CD4-positive, alpha-beta memory T cell (primary cell): Measurements from ENCODE around the gene PLCB1. TPM values are rescaled to one million over a fixed set of nuclear protein-coding genes. Genes with fewer than 3 reads are reported as not detected.

Experiments
- CTCF ChIA-PET: fragments of 350-600 bp; sonication (Branson Sonifier 250); formaldehyde crosslinking; loops from one replicate; lab custom pipeline; 2021; ENCODE audit warnings: inconsistent platforms; ENCODE audit not compliant: partially characterized antibody; lab: Charles Lee
- POLR2A ChIA-PET: fragments of 350-600 bp; sonication (Branson Sonifier 250); formaldehyde crosslinking; loops from one replicate; lab custom pipeline; 2021; ENCODE audit not compliant: partially characterized antibody; lab: Charles Lee
- DNase-seq, 5 donors: peaks; one replicate each; pipeline versions ENCODE4 v3.0.0 to v3.0.0-alpha.2; 2020 to 2022; ENCODE audit warnings: mixed read lengths in 1 of 5
- H3K27ac ChIP-seq: one replicate; pipeline ENCODE4 v1.7.0; 2013; ENCODE audit warnings: low read depth, low read length
- H3K27me3 ChIP-seq: 2 replicates; pipeline ENCODE4 v1.7.0; 2013; ENCODE audit warnings: mild to moderate bottlenecking, low read length, moderate library complexity; ENCODE audit not compliant: insufficient read depth
- H3K36me3 ChIP-seq: 2 replicates; pipeline ENCODE4 v1.7.0; 2013; ENCODE audit warnings: mild to moderate bottlenecking, low read length, moderate library complexity; ENCODE audit not compliant: insufficient read depth
- H3K4me1 ChIP-seq: 2 replicates; pipeline ENCODE4 v1.7.0; 2013; ENCODE audit warnings: mild to moderate bottlenecking, low read length, moderate library complexity; ENCODE audit not compliant: insufficient read depth
- H3K4me3 ChIP-seq, 2 donors: one replicate each; pipeline ENCODE4 v1.7.0; 2013; ENCODE audit warnings: low read length in 2 of 2, mild to moderate bottlenecking in 1 of 2
- H3K9me3 ChIP-seq, 2 donors: one replicate each; pipeline ENCODE4 v1.7.0; 2013; ENCODE audit warnings: low read length in 2 of 2, control low read depth in 1 of 2; ENCODE audit not compliant: control insufficient read depth in 1 of 2
- H3K27ac Mint-ChIP-seq, 7 donors: one replicate each; pipeline ENCODE4 v1.8.0; 2020 to 2021; ENCODE audit warnings: mixed read lengths in 7 of 7, mild to moderate bottlenecking in 6 of 7, inconsistent platforms in 3 of 7, moderate library complexity in 3 of 7
- H3K27me3 Mint-ChIP-seq, 2 donors: one replicate each; pipeline ENCODE4 v1.8.0; 2020 to 2021; ENCODE audit warnings: mixed read lengths in 2 of 2
- H3K36me3 Mint-ChIP-seq, 2 donors: one replicate each; pipeline ENCODE4 v1.8.0; 2020 to 2021; ENCODE audit warnings: mixed read lengths in 2 of 2, inconsistent platforms in 1 of 2, mild to moderate bottlenecking in 1 of 2
- H3K4me1 Mint-ChIP-seq, 4 donors: one replicate each; pipeline ENCODE4 v1.8.0; 2020 to 2021; ENCODE audit warnings: mixed read lengths in 4 of 4, mild to moderate bottlenecking in 1 of 4
- H3K4me3 Mint-ChIP-seq, 8 donors: one replicate each; pipeline ENCODE4 v1.8.0; 2020 to 2021; ENCODE audit warnings: mixed read lengths in 8 of 8, mild to moderate bottlenecking in 7 of 8, moderate library complexity in 6 of 8, inconsistent platforms in 3 of 8
- H3K9me3 Mint-ChIP-seq, 8 donors: one replicate each; pipeline ENCODE4 v1.8.0; 2020 to 2021; ENCODE audit warnings: mixed read lengths in 8 of 8, mild to moderate bottlenecking in 5 of 8, inconsistent platforms in 3 of 8, moderate library complexity in 1 of 8
- intact Hi-C: fragments of 100-400 bp; cut with micrococcal nuclease; formaldehyde crosslinking; loops from one replicate; pipeline ENCODE4 v1.15.1; 2023
- polyA plus RNA-seq, 2 donors: library from polyadenylated mRNA; unstranded; fragments of 300-500 nt; fragmentation: Illumina TruSeq; gene quantifications; one replicate each; pipeline ENCODE4 v1.2.3, GENCODE V29; 2021
- total RNA-seq, 2 experiments: library from RNA; stranded (reverse); gene quantifications; one replicate each; pipeline ENCODE4 v1.2.3, GENCODE V29; 2021

The PLCB1 gene
- total and polyA plus RNA-seq, 4 experiments from 2014 or later, result 5.5 to 9.6 (median 8.2) TPM

- Mint-ChIP-seq H3K4me3 (no peak overlapping the region), H3K36me3 (peaks cover 0 to 5% of the 10 kb centered on the region in 2 donors), H3K27ac (no peak overlapping the region), H3K4me1 (no peaks in the 10 kb centered on the region), H3K9me3 (peaks cover 0 to 37% (median 18%) of the 10 kb centered on the region in 8 donors), H3K27me3 (no peaks in the 10 kb centered on the region)
- ChIA-PET POLR2A (no interaction called here), CTCF (no interaction called here)
- no peak for DNase-seq
- Histone ChIP-seq H3K27ac (no peak overlapping the region), H3K36me3 (no peaks in the 10 kb centered on the region), H3K4me1 (no peaks in the 10 kb centered on the region), H3K9me3 (no peaks in the 10 kb centered on the region), H3K4me3 (no peak overlapping the region), H3K27me3 (no peaks in the 10 kb centered on the region)
- intact Hi-C loops, result no loop called here
Observed at GRCh38 chr20:8562356-8562755, 430.3 kb downstream of the PLCB1 start.

GRCh38 chr20:8568075-8568474 lies 436.0 kb downstream of the PLCB1 start:
- intact Hi-C loops, result no loop called here
- H3K4me3 ChIP-seq, result no peak overlapping the region
- H3K4me1 Mint-ChIP-seq, result peaks cover 0 to 2% (median 0%) of the 10 kb centered on the region in 4 donors

GRCh38 chr20:8569766-8570165 lies 437.7 kb downstream of the PLCB1 start:
- Mint-ChIP-seq H3K9me3 (peaks cover 0 to 7% (median 1%) of the 10 kb centered on the region in 8 donors), H3K27ac (no peak overlapping the region), H3K36me3 (no peaks in the 10 kb centered on the region), H3K27me3 (no peaks in the 10 kb centered on the region), H3K4me3 (no peak overlapping the region), H3K4me1 (peaks cover 0 to 2% (median 0%) of the 10 kb centered on the region in 4 donors)
- no peak overlapping the region for H3K27ac ChIP-seq
- DNase-seq, result no peak
- H3K36me3 ChIP-seq, result no peaks in the 10 kb centered on the region
- ChIA-PET CTCF (no interaction called here), POLR2A (no interaction called here)
- H3K4me1 ChIP-seq, result no peaks in the 10 kb centered on the region
- no peak overlapping the region for H3K4me3 ChIP-seq
- intact Hi-C loops, result no loop called here
- no peaks in the 10 kb centered on the region for H3K9me3 ChIP-seq
- no peaks in the 10 kb centered on the region for H3K27me3 ChIP-seq

More at GRCh38 chr20:8568075-8568474, 436.0 kb downstream of the PLCB1 start:
- Histone ChIP-seq H3K27ac (no peak overlapping the region), H3K4me1 (no peaks in the 10 kb centered on the region), H3K36me3 (no peaks in the 10 kb centered on the region), H3K27me3 (no peaks in the 10 kb centered on the region), H3K9me3 (no peaks in the 10 kb centered on the region)
- no peak for DNase-seq
- CTCF ChIA-PET, result interaction anchor here (0.6 kb wide), 1 partner anchor 191 kb away, joined by 3 read pairs; no protein-coding TSS in a partner anchor
- Mint-ChIP-seq H3K27ac (no peak overlapping the region), H3K4me3 (no peak overlapping the region), H3K27me3 (no peaks in the 10 kb centered on the region), H3K9me3 (peaks cover 0 to 16% (median 8%) of the 10 kb centered on the region in 8 donors), H3K36me3 (no peaks in the 10 kb centered on the region)
- POLR2A ChIA-PET, result no interaction called here

GRCh38 chr20:8571611-8572010 lies 439.5 kb downstream of the PLCB1 start:
- Histone ChIP-seq H3K9me3 (no peaks in the 10 kb centered on the region), H3K4me1 (no peaks in the 10 kb centered on the region), H3K27me3 (no peaks in the 10 kb centered on the region), H3K4me3 (no peak overlapping the region), H3K27ac (no peak overlapping the region), H3K36me3 (no peaks in the 10 kb centered on the region)
- ChIA-PET CTCF (no interaction called here), POLR2A (no interaction called here)
- H3K4me3 Mint-ChIP-seq, result no peak overlapping the region
- no peak for DNase-seq
- no peak overlapping the region for H3K27ac Mint-ChIP-seq
- peaks cover 0 to 5% (median under 1%) of the 10 kb centered on the region in 8 donors for H3K9me3 Mint-ChIP-seq
- no peaks in the 10 kb centered on the region for H3K36me3 Mint-ChIP-seq
- no peaks in the 10 kb centered on the region for H3K27me3 Mint-ChIP-seq
- H3K4me1 Mint-ChIP-seq, result peaks cover 0 to 2% (median 0%) of the 10 kb centered on the region in 4 donors
- intact Hi-C loops, result no loop called here

GRCh38 chr20:8573686-8574085 lies 441.6 kb downstream of the PLCB1 start:
- H3K4me3 ChIP-seq, result no peak overlapping the region
- H3K4me3 Mint-ChIP-seq, result no peak overlapping the region
- ChIA-PET CTCF (no interaction called here), POLR2A (no interaction called here)
- H3K9me3 Mint-ChIP-seq, result peaks cover 0 to 4% (median 0%) of the 10 kb centered on the region in 8 donors
- H3K4me1 Mint-ChIP-seq, result peaks cover 0 to 2% (median 0%) of the 10 kb centered on the region in 4 donors
- no peaks in the 10 kb centered on the region for H3K4me1 ChIP-seq
- H3K9me3 ChIP-seq, result no peaks in the 10 kb centered on the region
- H3K27ac ChIP-seq, result no peak overlapping the region
- no peak for DNase-seq
- H3K27ac Mint-ChIP-seq, result no peak overlapping the region
- H3K36me3 ChIP-seq, result no peaks in the 10 kb centered on the region
- no peaks in the 10 kb centered on the region for H3K36me3 Mint-ChIP-seq
- no peaks in the 10 kb centered on the region for H3K27me3 Mint-ChIP-seq
- intact Hi-C loops, result no loop called here
- H3K27me3 ChIP-seq, result no peaks in the 10 kb centered on the region

GRCh38 chr20:8575114-8575513 lies 443.0 kb downstream of the PLCB1 start:
- Histone ChIP-seq H3K4me3 (no peak overlapping the region), H3K36me3 (no peaks in the 10 kb centered on the region), H3K9me3 (no peaks in the 10 kb centered on the region), H3K27ac (no peak overlapping the region), H3K27me3 (no peaks in the 10 kb centered on the region), H3K4me1 (no peaks in the 10 kb centered on the region)
- Mint-ChIP-seq H3K9me3 (peaks cover 0 to 4% (median 0%) of the 10 kb centered on the region in 8 donors), H3K27me3 (no peaks in the 10 kb centered on the region), H3K36me3 (no peaks in the 10 kb centered on the region), H3K27ac (no peak overlapping the region), H3K4me3 (no peak overlapping the region), H3K4me1 (peaks cover 0 to 2% (median 0%) of the 10 kb centered on the region in 4 donors)
- CTCF ChIA-PET, result no interaction called here
- DNase-seq, result no peak
- POLR2A ChIA-PET, result no interaction called here
- intact Hi-C loops, result no loop called here

GRCh38 chr20:8578161-8578865 lies 446.2 kb downstream of the PLCB1 start:
- no peak for DNase-seq
- Mint-ChIP-seq H3K4me1 (no peaks in the 10 kb centered on the region), H3K4me3 (no peak overlapping the region), H3K36me3 (no peaks in the 10 kb centered on the region), H3K27me3 (no peaks in the 10 kb centered on the region), H3K27ac (no peak overlapping the region), H3K9me3 (peaks cover 0 to 2% (median 0%) of the 10 kb centered on the region in 8 donors)
- H3K27ac ChIP-seq, result no peak overlapping the region
- ChIA-PET CTCF (no interaction called here), POLR2A (no interaction called here)
- no peaks in the 10 kb centered on the region for H3K27me3 ChIP-seq
- H3K4me3 ChIP-seq, result no peak overlapping the region
- intact Hi-C loops, result no loop called here
- no peaks in the 10 kb centered on the region for H3K9me3 ChIP-seq
- H3K36me3 ChIP-seq, result no peaks in the 10 kb centered on the region
- H3K4me1 ChIP-seq, result no peaks in the 10 kb centered on the region
